Neural progenitor cell (in vitro differentiated cells): Measurements from ENCODE around the gene CPLANE1.
"Not testable (repeated sequence)": the region's sequence is repeated elsewhere in the genome, so short reads cannot be mapped to it uniquely, and the experiment has no call there.

ENCODE experiments used
- EZH2 ChIP-seq: fragments of 200-600 bp; sonication (generic); IDR thresholded peaks from 2 replicates; pipeline ENCODE4 v1.6.1; 2017; ENCODE audit warnings: antibody characterized with exemption, mild to moderate bottlenecking, moderate library complexity
- EZH2phosphoT487 ChIP-seq: fragments of 200-600 bp; sonication (generic); IDR thresholded peaks from 2 replicates; pipeline ENCODE4 v1.6.1; 2017; ENCODE audit warnings: antibody characterized with exemption
- TF ChIP-seq, protein P1 (sequence below): fragments of 200-600 bp; sonication (generic); IDR thresholded peaks from 2 replicates; pipeline ENCODE4 v1.5.1; 2017; ENCODE audit warnings: antibody characterized with exemption, mild to moderate bottlenecking

DNA sequence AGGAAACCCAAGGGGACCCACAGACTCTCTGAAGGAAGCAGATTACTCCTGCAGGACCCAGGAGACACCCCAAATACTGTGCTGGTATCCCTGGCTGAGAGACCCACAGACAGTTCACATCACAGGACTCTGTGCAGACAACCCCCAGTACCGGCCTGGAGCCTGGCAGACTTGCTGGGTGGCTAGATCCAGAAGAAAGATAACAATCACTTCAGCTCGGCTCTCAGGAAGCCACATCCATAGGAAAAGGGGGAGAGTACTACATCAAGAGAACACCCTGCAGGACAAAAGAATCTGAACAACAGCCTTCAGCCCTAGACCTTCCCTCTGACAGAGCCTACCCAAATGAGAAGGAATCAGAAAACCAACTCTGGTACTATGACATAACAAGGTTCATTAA is 166.2 kb downstream of the CPLANE1 start:
- TF ChIP-seq, protein P1, sequence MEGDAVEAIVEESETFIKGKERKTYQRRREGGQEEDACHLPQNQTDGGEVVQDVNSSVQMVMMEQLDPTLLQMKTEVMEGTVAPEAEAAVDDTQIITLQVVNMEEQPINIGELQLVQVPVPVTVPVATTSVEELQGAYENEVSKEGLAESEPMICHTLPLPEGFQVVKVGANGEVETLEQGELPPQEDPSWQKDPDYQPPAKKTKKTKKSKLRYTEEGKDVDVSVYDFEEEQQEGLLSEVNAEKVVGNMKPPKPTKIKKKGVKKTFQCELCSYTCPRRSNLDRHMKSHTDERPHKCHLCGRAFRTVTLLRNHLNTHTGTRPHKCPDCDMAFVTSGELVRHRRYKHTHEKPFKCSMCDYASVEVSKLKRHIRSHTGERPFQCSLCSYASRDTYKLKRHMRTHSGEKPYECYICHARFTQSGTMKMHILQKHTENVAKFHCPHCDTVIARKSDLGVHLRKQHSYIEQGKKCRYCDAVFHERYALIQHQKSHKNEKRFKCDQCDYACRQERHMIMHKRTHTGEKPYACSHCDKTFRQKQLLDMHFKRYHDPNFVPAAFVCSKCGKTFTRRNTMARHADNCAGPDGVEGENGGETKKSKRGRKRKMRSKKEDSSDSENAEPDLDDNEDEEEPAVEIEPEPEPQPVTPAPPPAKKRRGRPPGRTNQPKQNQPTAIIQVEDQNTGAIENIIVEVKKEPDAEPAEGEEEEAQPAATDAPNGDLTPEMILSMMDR = not testable (repeated sequence)
- TF ChIP-seq EZH2phosphoT487, EZH2: not testable (repeated sequence)
